Left cardiac atrium (tissue), 4 donors: ENCODE results near the gene PIP5KL1. TPM values are rescaled to one million over a fixed set of nuclear protein-coding genes. Genes with fewer than 3 reads are reported as not detected.

Experiments used
- ATAC-seq, 2 donors: fragments of 200-7000 bp; cut with Tn5 transposase; one replicate each; pipeline ENCODE4 v1.9.1; 2020; ENCODE audit warnings: mild to moderate bottlenecking in 2 of 2, moderate library complexity in 2 of 2
- DNase-seq: peaks from one replicate; pipeline ENCODE4 v3.0.0-alpha.2; 2020
- intact Hi-C, 2 donors: fragments of 100-400 bp; cut with DNase I; formaldehyde crosslinking; loops; one replicate each; pipeline versions ENCODE4 v1.14.1 to v1.15.1; 2022 to 2023
- total RNA-seq, 2 donors: library from RNA; stranded (reverse); fragmentation: NEBNext Ultra II Directional; extraction: Animal tissue kit (Norgen Biotek cat#: 25700); gene quantifications; one replicate each; pipeline ENCODE4 v1.2.1, GENCODE V29; 2021
- donor health status: DM: no; HTN: yes; CAD: no.
- donor health status: DM: no; HTN: yes; CAD: no; lungs with severe emphysema.
- donor health status: DM: yes; HTN: yes; CAD: no.
- donor health status: Dilated cardiomyopathy.

The PIP5KL1 gene
- total RNA-seq, 2 donors from 2014 or later, result 0.50 to 0.99 TPM

GRCh38 chr9:127953768-127954505 lies 23.4 kb upstream of the PIP5KL1 start:
- DNase-seq (no peak), ATAC-seq (no peak)
- intact Hi-C loops, result no loop called here

- intact Hi-C loops, result no loop called here
- DNase-seq (no peak), ATAC-seq (no peak)
Measured at GRCh38 chr9:127953154-127953553, 22.6 kb upstream of the PIP5KL1 start.

- intact Hi-C loops, result no loop called here
- DNase-seq, result no peak
Measured at GRCh38 chr9:127950513-127951289, 20.1 kb upstream of the PIP5KL1 start.

GRCh38 chr9:127949827-127950512 lies 19.4 kb upstream of the PIP5KL1 start:
- DNase-seq, result no peak
- intact Hi-C loops, result loop anchor here in 1 of 2 donors (10.0 kb wide), 1 partner anchor 165 kb away; no protein-coding TSS in a partner anchor
- peak; percentile 9 to 11 for ATAC-seq

More at GRCh38 chr9:127950513-127951289, 20.1 kb upstream of the PIP5KL1 start:
- peak; percentile 25 to 45 for ATAC-seq

GRCh38 chr9:127947841-127948710 lies 17.5 kb upstream of the PIP5KL1 start:
- ATAC-seq, result no peak
- intact Hi-C loops, result loop anchor here in 1 of 2 donors (10.0 kb wide), 1 partner anchor 167 kb away; no protein-coding TSS in a partner anchor
- DNase-seq, result no peak

- ATAC-seq (no peak), DNase-seq (no peak)
- intact Hi-C loops, result loop anchor here in 1 of 2 donors (10.0 kb wide), 1 partner anchor 168 kb away; no protein-coding TSS in a partner anchor
Measured at GRCh38 chr9:127946728-127947127, 16.2 kb upstream of the PIP5KL1 start.

- no peak for ATAC-seq
- no peak for DNase-seq
- intact Hi-C loops, result loop anchor here in 1 of 2 donors (2.0 to 10.0 kb wide), 2 partner anchors 87 to 169 kb away; no protein-coding TSS in a partner anchor
Measured at GRCh38 chr9:127945942-127946341, 15.4 kb upstream of the PIP5KL1 start.

- no peak for ATAC-seq
- DNase-seq, result no peak
- intact Hi-C loops, result loop anchor here in 1 of 2 donors (2.0 to 10.0 kb wide), 2 partner anchors 87 to 169 kb away; no protein-coding TSS in a partner anchor
Measured at GRCh38 chr9:127945338-127945737, 14.8 kb upstream of the PIP5KL1 start.

GRCh38 chr9:127944586-127945218 lies 14.1 kb upstream of the PIP5KL1 start:
- DNase-seq (no peak), ATAC-seq (no peak)
- intact Hi-C loops, result loop anchor here in 1 of 2 donors (2.0 to 10.0 kb wide), 2 partner anchors 88 to 170 kb away; no protein-coding TSS in a partner anchor

GRCh38 chr9:127943731-127944144 lies 13.2 kb upstream of the PIP5KL1 start:
- intact Hi-C loops, result loop anchor here (1.0 to 10.0 kb wide), 4 partner anchors 89 to 173 kb away; no protein-coding TSS in a partner anchor
- peak; percentile 79 to 82 for ATAC-seq
- peak; percentile 91 for DNase-seq

- DNase-seq (no peak), ATAC-seq (no peak)
- intact Hi-C loops, result loop anchor here (1.0 to 10.0 kb wide), 3 partner anchors 92 to 174 kb away; no protein-coding TSS in a partner anchor
Measured at GRCh38 chr9:127943011-127943662, 12.6 kb upstream of the PIP5KL1 start.

GRCh38 chr9:127942216-127943010 lies 11.8 kb upstream of the PIP5KL1 start:
- intact Hi-C loops, result loop anchor here (1.0 to 10.0 kb wide), 3 partner anchors 93 to 174 kb away; no protein-coding TSS in a partner anchor
- peak; percentile 52 to 56 for ATAC-seq
- peak; percentile 79 for DNase-seq

- ATAC-seq (no peak), DNase-seq (no peak)
- intact Hi-C loops, result loop anchor here (2.0 to 10.0 kb wide), 2 partner anchors 173 to 175 kb away; no protein-coding TSS in a partner anchor
Measured at GRCh38 chr9:127941961-127942215, 11.3 kb upstream of the PIP5KL1 start.

- DNase-seq (no peak), ATAC-seq (no peak)
- intact Hi-C loops, result loop anchor here in 1 of 2 donors (10.0 kb wide), 1 partner anchor 173 kb away; no protein-coding TSS in a partner anchor
Measured at GRCh38 chr9:127941062-127941960, 10.7 kb upstream of the PIP5KL1 start.

- ATAC-seq (no peak), DNase-seq (no peak)
- intact Hi-C loops, result loop anchor here in 1 of 2 donors (10.0 kb wide), 1 partner anchor 174 kb away; no protein-coding TSS in a partner anchor
Measured at GRCh38 chr9:127940593-127940992, 10.0 kb upstream of the PIP5KL1 start.
